Fibroblast of villous mesenchyme (primary cell): ENCODE data around the gene MAGI2. TPM values are rescaled to one million over a fixed set of nuclear protein-coding genes. Genes with fewer than 3 reads are reported as not detected.

Source experiments
- DNase-seq: peaks from one replicate; pipeline ENCODE4 v3.0.0-alpha.2; 2010; ENCODE audit warnings: low read depth
- H3K4me3 ChIP-seq: 2 replicates; pipeline ENCODE4 v1.5.1; 2011; ENCODE audit warnings: low read depth, mild to moderate bottlenecking, low read length
- total RNA-seq: library from RNA; depleted of rRNA; stranded (reverse); fragments of >200 nt; gene quantifications from 2 replicates; pipeline ENCODE4 v1.2.3, GENCODE V29; 2012
- TF ChIP-seq, protein P1 (sequence below): IDR thresholded peaks from 2 replicates; pipeline ENCODE4 v1.5.1; 2012; ENCODE audit warnings: low read depth, mild to moderate bottlenecking, low read length; ENCODE audit not compliant: insufficient read depth

The MAGI2 gene
- total RNA-seq, 1 donor = 24.6 TPM

DNA sequence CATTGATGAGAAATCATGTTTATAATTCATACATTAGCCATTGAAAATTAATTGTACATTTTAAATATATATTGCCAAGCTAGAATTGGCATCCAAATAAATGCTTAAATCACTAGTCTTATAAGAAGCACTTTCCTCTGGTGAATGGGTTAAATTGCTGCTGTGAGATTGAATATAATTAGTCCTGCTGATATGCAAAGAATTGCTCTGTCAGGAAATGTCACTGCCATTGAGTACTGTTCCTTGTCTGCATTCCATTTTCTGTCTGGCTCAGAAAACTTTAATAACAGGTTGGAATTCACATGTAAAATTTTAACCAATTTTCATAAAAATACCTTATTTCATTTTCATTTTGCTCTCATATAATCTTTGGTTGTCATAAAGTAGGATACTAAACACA, 589.1 kb downstream of the MAGI2 start:
- DNase-seq = no peak
- no peak overlapping the region for H3K4me3 ChIP-seq
- TF ChIP-seq, protein P1, sequence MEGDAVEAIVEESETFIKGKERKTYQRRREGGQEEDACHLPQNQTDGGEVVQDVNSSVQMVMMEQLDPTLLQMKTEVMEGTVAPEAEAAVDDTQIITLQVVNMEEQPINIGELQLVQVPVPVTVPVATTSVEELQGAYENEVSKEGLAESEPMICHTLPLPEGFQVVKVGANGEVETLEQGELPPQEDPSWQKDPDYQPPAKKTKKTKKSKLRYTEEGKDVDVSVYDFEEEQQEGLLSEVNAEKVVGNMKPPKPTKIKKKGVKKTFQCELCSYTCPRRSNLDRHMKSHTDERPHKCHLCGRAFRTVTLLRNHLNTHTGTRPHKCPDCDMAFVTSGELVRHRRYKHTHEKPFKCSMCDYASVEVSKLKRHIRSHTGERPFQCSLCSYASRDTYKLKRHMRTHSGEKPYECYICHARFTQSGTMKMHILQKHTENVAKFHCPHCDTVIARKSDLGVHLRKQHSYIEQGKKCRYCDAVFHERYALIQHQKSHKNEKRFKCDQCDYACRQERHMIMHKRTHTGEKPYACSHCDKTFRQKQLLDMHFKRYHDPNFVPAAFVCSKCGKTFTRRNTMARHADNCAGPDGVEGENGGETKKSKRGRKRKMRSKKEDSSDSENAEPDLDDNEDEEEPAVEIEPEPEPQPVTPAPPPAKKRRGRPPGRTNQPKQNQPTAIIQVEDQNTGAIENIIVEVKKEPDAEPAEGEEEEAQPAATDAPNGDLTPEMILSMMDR = no peak

DNA sequence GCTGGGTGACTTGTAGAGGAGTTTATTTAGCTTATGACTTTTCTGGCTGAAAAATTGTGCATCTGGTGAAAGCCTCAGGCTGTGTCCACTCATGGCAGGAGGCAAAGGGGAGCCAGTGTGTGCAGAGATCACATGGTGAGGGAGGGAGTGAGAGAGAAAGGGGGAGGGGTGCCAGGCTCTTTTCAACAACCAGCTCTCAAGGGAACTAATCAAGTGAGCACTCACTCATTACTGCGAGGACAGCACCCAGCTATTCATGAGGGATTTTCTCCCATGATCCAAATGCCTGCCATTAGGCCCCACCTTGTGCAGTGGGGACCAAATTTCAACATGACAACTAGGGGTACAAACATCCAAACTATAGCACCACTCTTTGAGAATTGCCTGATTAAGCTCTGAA, 590.2 kb downstream of the MAGI2 start:
- H3K4me3 ChIP-seq = no peak overlapping the region
- DNase-seq = no peak
- TF ChIP-seq, protein P1 = no peak

DNA sequence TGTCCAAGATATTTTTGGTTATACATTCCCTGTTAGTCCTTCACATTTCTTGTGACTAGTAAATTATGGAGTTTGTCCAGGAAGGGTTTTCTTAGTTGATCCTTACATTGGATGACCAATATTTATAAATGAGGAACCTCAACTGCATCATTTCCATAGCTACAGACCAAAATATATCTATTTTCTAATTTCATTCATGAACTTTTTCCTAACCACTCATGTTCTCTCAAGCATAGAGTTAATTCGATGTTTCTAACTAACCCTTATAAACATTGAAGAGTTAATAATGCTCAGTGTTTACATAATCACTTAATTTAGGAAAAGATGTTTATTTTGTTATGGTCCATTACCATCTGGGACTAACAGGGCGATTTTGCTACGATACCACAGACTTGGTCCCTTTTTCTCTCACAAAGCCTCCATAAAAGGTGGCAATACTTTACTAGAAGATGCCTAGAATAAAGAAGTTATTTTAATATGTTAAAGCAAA, 591.0 kb downstream of the MAGI2 start:
- TF ChIP-seq, protein P1 = no peak
- no peak overlapping the region for H3K4me3 ChIP-seq
- no peak for DNase-seq

DNA sequence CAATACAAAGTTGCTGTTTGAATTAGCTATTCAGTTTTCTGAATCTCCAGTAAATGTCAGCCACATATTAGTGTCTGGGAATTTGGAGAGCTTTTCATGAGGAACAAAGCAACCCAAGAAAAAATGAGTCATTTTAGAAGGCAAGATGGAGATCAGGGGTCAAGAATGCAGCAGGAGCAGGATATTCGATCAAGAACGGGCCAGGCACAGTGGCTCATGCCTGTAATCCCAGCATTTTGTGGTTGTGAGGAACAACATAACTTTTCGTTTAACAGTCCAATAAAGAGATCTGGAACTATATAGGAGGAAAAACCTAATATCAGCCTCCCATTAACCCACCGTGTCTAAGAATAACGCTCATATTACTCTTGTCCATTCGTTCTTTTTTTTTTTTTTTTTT, 600.5 kb downstream of the MAGI2 start:
- H3K4me3 ChIP-seq = no peak overlapping the region
- TF ChIP-seq, protein P1 = no peak
- DNase-seq = peak; percentile 11

DNA sequence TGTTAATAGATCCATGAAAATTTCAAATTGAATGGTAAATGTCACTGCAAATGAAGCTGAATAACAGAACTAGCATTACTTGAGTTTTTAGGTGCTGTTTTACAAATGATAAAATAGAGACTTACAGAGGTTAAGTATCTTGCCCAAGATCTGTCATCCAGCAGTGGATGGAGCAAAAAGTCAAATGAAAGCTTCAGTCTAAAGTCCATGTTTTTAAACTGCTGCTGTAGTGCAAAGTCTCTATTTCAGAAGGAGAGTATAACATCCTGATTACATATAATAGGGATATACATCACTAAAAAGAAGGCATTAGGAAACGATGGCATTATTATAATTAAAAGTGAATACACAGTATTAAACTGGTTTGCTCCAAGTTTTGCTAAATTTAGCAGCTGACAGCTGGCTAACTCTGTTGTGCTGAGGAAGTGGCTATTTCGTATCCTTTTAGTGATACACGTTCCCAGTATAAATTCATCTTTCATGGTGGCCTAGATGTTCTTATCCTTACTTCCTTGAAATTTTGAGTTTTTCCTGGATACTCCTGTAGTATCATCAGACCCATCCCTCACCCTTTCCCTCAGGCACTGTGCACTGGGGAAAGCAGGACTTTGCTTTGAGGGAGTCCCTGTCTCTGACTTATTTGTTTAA, 603.2 kb downstream of the MAGI2 start:
- TF ChIP-seq, protein P1 = no peak
- DNase-seq = no peak
- no peak overlapping the region for H3K4me3 ChIP-seq

DNA sequence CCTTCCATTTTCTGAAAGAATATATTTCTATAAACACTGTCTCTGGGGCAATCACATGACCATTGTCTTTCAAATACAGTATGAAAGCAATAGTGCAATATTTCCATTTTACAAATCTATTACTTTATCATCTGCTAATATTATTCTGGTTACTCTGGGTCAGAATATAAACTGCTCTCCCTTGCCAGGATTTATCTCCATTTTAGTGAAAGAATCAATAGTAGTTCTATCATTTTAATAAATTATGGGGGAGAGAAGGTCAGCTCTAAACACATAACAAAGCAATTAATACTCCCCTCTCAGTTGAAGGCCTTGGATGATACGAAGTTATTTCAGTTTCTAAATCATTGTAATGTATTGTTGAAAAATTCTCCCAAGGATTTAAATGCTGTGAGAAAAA, 608.3 kb downstream of the MAGI2 start:
- TF ChIP-seq, protein P1 = no peak
- DNase-seq = no peak
- H3K4me3 ChIP-seq = no peak overlapping the region

DNA sequence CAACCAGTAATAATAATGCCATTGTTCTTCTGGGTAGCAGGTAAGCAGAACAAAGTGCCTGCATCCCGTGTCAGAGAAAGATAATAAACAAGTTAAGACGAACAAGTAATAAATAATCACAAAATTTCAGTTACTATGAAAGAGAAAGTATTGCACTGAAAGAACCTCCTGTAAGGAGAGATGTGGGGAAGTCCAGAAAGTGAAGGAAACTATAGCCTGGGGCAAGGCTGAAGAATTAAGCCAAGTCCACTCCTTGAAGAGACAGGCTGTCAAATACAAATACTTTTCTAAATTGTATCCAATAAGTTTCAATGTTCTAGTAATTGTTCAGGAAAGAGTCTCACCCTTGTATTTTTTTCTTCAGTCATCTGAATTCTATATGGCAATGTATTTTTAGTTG, 611.4 kb downstream of the MAGI2 start:
- TF ChIP-seq, protein P1 = no peak
- no peak overlapping the region for H3K4me3 ChIP-seq
- DNase-seq = no peak
